Measurements from ENCODE around the gene SLC17A9.
A peak's percentile ranks its signal among the peaks of the same experiment; 100 is the strongest.
"Not testable (repeated sequence)": the region's sequence is repeated elsewhere in the genome, so short reads cannot be mapped to it uniquely, and the experiment has no call there.

Gene SLC17A9

DNA sequence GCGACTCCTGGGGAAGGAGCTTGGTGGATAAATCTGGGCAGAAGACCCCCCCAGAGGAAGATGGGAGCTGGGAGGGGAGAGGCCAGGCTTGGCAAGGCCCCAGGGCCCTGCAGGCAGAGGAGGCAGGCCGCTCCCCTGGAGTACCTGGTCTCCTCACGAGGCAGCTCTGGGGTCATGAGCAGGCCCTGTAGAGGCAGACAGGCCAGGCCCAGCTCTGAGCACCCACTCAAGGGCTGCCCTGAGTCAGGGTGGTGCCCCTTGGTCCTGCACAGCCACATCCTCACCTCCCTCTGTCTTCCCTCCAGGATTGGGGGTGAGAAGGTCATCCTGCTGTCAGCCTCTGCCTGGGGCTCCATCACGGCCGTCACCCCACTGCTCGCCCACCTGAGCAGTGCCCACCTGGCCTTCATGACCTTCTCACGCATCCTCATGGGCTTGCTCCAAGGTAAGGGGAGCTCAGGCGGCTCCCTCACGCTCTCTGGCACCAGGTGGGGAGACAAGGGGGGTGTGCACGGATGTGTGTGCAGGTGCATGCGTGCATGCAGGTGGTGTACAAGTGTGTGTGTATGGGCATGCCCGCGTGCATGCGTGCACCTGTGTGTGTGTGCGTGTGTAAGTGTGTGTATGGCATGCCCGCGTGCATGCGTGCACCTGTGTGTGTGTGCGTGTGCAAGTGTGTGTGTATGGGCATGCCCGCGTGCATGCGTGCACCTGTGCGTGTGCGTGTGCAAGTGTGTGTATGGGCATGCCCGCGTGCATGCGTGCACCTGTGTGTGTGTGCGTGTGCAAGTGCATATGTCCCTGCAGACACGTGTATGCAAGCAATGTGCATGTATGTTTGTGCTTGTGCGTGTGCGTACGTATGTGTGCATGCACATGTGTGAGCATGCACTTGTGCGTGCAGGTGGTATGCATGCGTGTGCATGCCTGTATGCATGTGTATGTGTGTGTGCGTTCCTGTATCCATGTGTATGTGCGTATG is 4.9 kb downstream of the SLC17A9 start:
- DNase-seq, result no peak

DNA sequence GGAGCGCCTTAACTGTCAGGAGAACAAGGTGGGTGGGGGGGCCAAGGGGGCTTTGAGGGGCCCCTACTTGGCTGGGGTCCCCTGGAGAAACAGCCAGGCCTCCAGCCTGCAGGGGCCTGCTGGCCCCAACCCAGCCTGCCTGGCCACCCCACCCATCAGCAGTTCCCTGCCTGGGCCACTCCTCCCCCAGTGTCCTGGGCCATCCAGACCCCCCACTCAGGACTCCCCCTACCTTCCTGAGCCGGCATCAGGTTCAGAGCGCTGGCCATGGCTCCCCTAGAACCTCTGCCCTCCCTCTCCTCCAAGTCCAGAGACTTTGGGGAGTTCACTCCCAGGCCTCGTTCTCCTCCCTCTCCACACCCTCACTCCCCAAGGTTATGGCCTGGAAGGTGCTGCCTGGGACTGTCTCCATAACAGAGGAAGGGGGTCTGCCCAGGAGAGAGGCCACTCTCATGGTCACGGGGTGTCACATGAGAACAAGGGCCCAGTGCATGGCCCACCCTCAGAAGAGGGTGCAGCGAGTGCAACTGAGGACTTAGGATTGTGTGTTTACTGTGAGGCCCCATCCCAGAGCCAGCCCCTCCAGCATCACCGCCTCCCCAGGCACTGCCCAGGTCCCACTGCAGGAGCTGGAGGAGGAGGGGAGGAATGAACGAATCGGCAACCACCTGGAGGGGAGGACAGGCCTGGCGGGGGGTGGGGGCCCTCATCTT is 6.0 kb downstream of the SLC17A9 start:
- no peak for DNase-seq

DNA sequence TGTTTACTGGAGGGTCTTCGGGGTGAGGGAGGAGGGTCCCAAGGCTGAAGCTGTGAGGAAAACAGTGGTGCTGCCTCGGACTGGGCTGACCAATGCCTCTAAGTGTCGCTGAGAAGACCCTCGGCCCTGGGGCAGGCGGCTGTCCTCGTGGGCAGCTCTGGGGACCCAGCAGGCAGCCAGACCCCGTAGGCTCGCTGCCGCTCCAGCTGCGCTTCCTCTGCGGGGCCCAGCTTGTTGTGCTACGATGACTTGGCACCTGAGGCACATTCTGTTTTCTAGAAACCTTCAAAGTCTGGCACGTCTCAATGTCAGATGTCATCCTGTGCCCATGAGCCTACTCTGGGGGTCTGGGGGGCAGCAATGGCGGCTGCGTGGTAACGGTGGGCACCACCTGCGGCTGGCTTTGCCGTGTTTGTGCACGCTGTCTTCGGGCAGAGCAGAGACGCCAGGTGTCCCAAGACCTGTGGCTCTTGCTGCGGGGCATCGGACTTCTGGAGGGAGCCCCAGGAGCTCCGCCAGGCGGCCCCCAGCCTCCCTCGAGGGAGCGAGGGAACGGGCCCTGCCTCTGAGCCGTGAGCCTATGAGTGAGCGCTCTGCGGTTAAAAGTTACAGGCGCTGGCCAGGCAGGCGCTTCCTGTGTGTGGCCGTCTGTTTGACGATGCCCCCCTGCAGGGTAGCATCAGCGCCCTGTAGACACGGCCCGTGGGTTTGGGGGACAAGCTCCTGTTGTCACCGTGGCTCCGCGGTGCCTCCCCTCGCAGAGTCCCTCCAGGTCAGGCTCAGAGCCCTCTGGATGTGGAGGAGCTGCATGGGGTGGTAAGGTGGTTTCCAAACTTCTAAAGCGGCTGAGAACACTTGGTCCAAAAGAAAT is 6.8 kb downstream of the SLC17A9 start:
- DNase-seq, result peak; percentile 55

DNA sequence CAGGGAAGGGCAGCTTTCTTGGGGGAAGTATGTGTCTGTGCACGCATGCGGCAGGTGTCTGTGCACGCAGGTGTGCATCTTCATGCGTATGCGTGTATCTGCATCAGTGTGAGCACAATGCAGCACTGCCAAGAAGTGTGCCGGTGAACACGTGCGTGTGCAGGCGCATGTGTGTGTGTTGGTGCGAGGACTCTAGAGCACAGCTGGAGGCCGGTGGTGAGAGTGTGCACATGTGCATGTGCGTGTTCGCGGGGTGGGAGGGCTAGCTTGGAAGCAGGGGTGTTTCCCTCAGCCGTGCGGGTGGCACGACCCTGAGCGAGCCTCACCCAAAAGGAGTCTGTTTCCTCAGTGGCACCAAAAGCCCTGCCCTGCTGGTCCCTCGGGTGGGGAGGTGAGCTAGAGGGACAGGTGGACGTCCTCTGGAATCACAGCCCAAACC is 7.5 kb downstream of the SLC17A9 start:
- DNase-seq, result no peak

DNA sequence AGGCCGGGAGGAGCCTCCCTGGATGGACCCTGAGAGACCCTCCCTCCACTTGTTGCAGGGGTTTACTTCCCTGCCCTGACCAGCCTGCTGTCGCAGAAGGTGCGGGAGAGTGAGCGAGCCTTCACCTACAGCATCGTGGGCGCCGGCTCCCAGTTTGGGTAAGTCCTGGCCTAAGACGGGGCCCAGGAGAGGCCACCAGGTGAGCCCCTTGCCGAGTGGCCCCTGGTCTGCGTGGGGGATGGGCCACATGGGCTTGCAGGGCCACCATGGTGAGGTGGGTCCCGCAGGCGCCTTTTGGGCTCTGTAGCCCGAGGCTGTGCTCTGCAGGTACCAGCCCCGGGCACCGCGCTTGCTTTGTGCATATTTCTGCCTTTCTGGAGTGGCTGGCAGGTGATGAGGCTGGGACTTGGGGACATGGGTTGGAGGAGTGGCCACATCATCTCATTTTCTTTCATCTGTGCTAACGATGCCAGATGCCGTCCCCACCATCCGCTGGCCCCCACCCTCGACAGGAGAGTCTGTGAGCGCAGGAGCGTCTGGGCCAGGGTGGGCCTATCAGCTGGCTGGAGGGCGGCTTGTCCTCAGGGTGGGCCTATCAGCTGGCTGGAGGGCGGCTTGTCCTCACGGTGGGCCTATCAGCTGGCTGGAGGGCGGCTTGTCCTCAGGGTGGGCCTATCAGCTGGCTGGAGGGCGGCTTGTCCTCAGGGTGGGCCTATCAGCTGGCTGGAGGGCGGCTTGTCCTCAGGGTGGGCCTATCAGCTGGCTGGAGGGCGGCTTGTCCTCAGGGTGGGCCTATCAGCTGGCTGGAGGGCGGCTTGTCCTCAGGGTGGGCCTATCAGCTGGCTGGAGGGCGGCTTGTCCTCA is 8.2 kb downstream of the SLC17A9 start:
- not testable (repeated sequence) for DNase-seq

DNA sequence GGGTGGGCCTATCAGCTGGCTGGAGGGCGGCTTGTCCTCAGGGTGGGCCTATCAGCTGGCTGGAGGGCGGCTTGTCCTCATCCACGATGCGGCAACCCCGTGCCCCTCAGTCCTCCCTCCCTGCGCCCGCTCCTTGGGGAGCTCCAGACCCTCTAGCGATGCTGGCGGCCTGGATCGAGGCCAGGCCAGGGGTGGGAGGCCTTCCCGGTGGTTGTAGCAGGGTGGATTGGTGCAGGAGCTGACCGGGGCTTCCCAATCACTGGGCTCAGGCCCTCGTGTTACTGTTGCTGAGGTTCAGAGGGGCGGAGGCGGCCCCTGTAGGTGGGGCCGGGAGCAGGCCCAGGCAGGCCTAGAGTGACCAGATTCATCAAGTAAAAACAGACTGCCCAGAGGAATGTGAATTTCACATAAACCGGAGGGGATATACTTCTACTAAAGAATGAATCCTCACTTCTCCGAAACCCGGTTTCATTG is 8.8 kb downstream of the SLC17A9 start:
- DNase-seq, result no peak

DNA sequence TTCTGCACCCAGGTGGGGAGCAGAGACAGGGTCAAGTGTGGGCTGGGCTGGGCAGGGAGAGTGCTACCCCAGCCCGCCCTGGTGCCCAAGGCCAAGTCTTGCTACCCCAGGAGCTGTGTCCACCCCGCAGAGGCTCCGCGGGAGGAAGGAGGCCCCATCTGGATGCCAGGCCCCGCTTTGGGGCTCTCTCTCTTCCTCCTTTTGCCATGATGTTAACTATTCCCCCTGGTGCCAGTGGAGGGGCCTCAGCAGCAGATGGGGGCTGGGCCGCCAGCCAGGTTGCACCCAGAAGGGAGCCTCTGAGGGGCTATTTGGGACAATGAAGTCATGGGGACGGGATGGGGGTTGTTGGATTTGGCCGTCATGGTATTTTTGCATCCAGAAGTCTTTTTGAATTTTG is 9.3 kb downstream of the SLC17A9 start:
- no peak for DNase-seq

DNA sequence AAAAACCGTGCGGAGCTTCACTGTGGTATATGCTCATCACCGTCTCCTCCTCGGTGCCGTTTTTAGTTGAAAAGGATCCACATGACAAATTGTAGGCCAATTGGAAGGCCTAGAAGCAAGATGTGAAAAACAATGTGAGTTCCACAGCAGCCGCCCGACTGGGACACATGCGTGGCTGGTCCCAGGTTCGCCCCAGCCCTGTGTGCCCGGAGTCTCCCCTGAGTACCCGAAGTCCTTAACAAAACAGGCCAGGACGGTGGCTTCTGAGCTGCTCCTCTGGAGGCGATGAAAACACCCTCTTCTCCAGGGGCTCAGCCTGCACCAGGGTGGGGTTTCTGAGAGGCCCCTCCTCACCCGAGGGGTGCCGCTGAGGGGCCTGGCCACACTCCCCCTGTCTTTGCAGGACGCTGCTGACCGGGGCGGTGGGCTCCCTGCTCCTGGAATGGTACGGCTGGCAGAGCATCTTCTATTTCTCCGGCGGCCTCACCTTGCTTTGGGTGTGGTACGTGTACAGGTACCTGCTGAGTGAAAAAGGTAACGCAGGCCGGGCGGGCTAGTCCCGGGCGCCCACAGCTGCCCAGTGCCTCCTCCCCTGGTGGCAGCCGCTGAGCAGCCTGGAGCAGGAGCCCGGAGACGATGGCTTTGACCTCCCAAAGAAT is 9.8 kb downstream of the SLC17A9 start:
- no peak for DNase-seq

DNA sequence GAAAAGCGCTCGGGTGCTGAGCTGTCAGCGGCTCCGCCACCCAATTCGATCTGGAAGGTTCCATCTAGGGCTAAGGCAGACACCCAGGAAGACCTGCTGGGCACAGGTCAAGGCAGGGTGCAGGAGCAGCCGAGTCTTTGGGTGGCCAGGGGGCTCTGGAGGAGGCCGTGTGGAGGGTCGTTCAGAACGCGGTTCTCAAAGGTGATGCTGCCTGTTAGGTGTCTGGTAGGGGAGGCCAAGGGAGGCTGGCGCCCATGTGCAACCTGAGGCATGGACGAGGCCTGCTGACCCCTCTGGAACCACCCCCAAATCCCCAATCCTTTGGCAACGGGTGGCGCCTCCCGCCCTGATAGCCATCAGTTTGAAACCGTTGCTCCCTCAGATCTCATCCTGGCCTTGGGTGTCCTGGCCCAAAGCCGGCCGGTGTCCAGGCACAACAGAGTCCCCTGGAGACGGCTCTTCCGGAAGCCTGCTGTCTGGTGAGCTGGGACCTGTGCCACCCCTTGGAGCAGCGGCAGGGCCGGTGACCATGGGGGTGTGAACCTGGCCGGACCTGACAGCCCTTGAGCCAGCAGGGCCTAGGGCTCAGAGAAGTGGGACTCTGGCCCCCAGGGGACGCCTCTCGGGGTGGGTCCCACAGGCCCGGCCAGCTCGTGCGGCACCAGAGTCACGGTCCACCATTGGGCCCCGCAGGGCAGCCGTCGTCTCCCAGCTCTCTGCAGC is 10.5 kb downstream of the SLC17A9 start:
- no peak for DNase-seq

DNA sequence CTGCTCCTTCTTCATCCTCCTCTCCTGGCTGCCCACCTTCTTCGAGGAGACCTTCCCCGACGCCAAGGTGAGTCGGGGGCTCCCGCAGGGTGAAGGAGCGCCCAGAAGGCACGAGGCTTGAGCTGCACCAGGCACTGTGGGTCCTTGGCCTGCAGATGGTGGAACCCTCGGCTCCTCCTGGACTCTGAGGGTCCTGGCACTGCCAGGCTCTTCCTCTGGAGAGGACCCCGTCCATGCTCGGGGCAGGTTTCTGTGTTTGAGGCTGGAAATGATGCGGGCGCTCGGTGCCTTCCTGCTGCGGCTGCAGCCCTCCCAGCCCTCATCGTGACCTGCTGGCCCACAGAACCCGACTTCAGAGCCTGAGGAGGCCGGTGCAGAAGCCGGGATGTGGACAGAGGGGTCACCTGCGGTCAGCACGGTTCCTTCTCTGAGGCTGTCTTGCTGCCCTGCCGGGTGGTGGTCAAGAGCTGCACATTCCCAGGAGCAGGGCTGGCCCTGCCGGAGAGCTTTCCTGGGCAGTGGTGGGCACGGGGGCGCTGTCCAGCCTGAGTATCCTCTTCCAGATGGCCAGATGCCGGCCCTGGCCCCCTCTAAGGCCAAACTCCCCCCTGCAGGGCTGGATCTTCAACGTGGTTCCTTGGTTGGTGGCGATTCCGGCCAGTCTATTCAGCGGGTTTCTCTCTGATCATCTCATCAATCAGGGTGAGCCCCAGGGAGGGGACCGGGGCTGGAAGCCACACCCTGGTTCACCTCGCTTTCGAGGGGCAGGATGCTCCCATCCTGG is 11.3 kb downstream of the SLC17A9 start:
- no peak for DNase-seq

DNA sequence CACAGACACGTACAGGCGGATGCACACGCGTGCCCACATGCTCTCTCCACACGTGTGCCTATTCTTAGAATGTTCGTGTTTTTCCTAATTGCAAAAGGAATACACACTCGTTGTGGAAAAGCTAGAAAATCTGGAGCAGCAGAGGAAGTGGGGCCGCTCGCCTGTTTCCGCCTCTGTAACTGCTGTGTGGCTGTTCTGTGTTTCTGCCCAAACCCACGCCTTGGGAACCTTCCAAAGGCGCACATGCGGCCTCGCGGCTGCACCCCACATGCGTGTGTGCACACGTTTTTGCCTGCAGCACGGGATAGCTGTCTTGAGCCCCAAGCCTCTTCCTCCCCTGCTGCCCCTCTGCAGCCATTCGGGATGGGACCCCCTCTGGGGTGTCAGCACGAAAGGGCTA is 12.2 kb downstream of the SLC17A9 start:
- DNase-seq, result no peak

DNA sequence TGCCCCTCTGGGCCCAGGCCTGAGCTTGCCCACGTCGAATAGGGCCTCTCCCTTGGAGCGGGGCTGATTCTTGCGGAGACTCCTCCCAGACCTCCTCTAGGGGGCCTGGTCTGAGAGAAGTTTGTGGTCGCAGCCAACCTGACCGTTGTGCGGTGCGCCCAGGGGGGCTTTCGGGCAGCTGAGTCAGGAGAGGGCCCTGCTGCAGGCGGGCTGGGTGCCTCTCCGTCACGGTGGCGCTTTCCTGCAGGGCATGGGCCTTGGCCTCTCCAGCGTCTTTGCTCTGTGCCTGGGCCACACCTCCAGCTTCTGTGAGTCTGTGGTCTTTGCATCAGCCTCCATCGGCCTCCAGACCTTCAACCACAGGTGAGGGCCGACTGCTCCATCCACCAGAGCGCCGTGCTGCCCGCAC is 12.9 kb downstream of the SLC17A9 start:
- no peak for DNase-seq

DNA sequence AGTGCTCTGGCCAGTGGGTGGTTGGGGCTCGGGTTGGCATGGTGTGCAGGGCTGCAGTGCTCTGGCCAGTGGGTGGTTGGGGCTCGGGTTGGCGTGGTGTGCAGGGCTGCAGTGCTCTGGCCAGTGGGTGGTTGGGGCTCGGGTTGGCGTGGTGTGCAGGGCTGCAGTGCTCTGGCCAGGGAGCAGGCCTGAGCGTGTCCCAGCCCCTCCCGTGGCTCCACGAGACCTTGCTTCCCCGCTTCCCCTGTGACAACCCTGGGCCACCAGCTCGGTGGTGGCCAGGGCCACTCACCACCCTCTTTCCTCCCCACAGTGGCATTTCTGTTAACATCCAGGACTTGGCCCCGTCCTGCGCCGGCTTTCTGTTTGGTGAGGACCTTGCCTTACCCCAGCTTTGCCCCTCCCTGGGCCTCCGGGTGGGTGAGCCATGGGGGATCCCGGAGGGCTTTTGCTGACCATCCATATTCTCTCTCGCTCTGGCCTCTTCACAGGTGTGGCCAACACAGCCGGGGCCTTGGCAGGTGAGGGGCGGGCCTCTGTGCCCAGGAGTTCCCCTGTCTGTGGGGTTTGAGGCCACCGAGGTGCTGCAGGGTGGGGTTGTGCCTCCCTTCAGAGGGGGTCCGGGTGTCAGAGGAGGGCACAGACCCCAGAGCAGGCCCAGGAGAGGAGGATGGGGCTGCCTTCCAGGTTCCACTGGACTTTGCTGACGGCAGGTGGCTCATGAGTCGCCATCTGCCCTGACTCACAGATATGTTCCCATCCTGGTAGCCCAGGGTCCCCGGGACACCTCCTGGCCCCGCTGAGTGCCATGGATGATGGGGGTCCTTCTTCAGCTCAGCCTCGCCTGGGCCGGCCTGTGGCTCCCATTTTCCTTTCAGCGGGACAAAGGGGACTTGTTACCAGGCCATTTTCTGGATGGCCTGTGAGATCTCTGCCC is 14.0 kb downstream of the SLC17A9 start:
- DNase-seq, result no peak

DNA sequence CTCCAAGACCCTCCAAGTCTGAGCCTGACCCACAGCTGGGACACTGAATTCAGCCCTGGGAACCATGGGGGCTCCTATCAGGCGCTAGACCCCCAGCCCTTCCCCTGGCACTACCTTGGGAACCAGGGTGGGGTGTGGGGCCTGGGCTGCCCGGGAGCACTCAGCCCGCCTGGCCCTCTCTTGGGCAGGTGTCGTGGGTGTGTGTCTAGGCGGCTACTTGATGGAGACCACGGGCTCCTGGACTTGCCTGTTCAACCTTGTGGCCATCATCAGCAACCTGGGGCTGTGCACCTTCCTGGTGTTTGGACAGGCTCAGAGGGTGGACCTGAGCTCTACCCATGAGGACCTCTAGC is 14.6 kb downstream of the SLC17A9 start:
- no peak for DNase-seq

DNA sequence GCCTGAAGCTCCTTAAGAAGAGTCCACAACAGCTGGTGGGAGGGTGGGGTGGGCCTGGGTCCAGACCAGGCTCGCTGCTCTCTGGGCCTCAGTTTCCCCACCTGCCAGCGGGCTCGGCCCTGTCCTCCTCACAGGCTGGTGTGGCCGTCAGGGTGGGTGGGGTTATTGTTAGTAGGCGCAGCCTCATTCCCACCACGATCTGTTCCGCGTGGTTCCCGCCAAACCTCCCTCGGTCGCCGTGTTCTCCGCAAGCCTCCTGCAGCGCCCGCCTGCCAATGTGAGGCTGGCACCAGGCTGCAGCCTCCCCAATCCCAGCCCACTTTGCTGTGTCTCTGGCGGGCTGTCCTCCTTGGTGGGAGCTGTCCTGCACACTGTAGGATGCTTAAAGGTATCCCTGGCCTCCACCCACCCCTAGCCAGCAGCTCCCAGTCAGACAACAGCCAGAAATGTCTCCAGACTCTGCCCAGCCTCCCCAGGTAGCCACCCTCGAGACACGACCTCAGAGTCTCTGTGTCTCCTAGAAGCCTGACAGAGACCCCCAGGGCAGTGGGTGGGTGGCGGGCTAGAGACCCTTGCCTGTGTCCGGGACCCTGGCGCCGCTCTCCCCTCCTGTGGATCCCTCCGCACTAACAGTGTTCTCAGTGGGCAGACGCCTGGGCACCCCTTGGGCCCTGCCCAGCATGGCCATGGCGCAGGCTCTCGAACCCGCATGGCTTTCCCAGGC is 15.3 kb downstream of the SLC17A9 start:
- DNase-seq, result no peak

DNA sequence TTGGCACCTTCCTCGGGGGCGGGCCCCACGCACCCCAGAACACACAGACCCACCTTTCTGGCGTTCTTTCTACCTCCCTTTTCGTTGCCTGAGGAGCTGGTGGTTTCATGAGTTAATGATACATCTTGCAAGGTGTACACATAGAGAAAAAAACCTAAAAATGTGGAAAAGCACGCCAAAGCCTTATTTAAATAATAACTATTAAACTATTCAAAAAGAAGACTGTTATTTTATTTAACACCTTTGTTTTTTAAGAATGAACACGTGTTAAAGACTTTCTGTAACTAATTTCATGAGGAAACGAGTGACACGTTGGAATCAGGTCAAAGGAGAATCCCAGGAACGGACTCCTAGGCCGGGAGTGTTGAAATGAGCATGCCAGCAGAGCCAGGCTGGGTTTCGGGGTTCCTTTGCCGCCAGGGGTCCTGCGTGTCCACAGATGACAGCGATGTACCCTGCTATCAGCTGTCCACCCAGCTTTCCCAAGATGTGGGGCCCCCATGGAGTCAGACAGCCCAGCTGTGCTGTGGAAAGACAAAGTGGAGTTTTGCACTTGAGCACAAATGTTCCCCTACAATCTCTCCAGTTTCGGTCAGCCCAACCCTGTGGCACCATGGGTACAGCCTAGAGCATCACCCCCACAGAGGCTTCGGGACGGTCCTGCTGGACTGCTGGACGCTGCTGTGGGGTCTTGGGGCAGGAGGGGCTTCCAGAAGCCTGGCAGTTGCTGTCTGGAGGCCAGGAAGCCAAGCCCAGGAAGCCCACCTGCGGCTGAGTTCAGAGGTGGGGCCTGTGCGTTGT is 16.1 kb downstream of the SLC17A9 start:
- no peak for DNase-seq

DNA sequence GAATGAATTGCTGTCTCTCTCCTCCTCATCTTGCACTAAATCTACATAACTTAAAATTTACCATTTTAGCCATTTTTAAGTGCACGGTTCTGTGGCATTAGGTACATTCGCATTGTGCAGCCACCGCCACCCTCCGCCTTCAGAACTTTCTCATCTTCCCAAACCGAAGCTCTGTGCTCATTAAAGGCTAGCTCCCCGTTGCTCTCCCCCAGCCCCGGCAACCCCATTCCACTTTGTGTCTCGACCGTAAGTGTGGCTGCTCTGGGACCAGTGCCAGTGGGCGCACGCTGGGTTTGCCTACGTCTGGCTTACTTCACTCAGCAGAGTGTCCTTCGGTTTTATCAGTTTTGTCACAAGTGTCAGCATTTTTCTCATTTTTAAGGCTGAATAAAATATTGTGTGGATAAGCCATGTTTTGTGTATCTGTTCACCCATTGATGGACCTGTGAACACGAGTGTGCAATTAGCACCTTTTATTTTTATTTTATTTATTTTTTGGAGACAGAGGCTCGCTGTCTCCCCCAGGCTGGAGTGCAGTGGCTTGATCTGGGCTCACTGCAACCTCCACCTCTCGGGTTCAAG is 16.8 kb downstream of the SLC17A9 start:
- DNase-seq, result peak; percentile 34
